Stimulated activated CD4-positive, alpha-beta T cell treated with anti-CD3 and anti-CD28 coated beads, Interleukin-12 subunit alpha, Interleukin-12 subunit beta, amount 100 ng/mL, for 48 hours (primary cell): ENCODE measurements around the gene ST6GALNAC3.
"Not testable (repeated sequence)": the region's sequence is repeated elsewhere in the genome, so short reads cannot be mapped to it uniquely, and the experiment has no call there.

Experiments used
- DNase-seq, 3 donors: peaks; one replicate each; pipeline ENCODE4 v3.0.0-alpha.2; 2020; ENCODE audit warnings: low read depth in 2 of 3, low spot score in 1 of 3

Gene ST6GALNAC3

DNA sequence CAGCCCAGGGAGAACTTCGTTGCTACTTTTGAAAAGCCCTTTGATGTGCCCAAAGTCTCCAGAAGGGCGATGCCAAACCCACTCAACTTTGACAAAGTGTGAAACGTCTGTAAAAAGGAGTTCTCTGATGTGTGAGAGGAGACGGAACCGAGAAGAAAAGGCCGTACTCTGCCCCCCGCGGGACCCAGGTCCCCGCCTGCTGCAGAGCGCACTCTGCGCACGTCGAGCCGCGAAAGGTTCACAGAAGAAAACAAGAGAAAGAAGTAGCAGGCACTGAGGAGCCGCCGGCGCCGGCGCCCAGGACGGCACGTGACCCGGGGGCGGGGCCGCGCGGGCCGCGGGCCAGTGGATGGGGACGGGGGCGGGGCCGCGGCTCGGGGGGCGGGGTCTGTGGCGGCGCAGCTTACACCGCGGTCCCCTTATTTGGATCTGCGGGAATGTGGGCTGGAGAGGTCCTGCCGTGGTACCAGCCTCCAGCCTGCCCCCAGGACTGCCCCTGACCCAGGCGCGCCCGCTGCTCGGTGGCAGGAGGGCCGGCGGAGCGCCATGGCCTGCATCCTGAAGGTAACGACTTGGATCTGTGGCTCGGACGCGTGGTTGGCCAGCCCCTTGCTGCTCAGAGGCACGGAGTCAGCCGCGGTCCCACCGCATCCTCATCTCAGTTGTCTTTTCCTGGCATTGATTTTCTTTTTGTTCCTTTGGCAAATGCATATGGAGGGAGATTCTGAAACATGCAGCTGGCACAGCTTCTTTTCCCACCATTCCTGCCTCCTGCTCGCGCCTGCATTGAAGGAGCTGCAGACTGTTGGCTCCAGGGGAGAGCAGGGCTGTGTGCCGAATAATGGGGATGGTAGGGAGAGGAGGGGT, at the start of gene ST6GALNAC3:
TSS of gene ST6GALNAC3 (plus strand) at position 426 of the 867 bp plus-strand sequence.
- peak; percentile 53 to 70 (median 57) for DNase-seq

DNA sequence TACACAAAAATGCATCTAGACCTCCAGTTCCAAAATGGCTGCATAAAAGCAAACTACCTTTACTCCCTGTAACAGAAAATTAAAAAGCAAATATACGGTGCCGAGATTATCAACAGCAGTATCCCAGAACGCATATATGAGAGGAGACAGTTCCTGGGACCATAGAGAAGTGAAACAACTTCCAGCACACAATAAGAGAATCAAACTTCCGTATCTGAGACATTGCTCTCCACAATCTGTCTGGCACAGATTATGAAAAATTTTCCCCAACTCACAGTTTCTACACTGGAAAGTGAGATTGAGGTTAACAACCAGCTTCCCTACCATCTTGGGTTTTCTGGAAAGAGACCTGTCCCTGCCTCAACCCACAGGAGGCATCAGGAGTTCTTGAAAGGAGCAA, 47.2 kb upstream of the ST6GALNAC3 start:
- DNase-seq, result no peak

DNA sequence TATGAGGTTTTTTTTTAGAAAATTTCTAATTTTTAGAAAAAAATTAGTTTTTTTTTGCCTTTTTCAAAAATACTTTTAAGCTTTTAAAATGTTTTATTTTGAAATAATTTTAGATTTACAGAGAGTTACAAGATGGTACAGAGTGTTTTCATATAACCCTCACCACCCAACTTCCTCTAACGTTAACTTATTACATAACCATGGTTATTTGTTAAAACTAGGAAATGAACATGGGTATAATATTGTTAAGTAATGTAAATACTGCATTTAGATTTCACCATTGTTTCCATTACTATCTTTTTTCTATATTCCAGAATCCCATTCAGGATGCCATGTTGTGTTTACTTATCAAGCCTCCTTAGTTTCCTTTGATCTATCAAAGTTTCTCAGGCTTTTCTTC, 45.2 kb upstream of the ST6GALNAC3 start:
- DNase-seq, result no peak

DNA sequence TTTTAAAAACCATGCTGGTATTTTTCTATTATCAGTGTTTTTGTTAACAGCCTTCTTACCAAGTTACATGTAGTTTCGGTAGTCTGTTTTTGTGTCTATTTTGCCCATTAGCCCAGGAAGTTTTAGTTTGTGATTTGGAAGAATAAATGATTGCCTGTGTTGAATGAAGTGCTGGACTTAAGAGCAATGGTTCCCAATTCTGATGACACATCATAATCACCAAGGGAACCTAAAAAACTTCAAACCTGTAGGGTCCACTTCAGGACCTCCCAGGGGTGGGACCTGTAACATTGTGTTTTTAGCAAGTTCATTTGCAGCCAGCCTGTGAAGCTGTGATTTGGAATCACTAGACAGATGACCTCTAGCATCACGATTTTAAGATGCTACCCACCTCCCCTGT, 43.0 kb upstream of the ST6GALNAC3 start:
- no peak for DNase-seq

DNA sequence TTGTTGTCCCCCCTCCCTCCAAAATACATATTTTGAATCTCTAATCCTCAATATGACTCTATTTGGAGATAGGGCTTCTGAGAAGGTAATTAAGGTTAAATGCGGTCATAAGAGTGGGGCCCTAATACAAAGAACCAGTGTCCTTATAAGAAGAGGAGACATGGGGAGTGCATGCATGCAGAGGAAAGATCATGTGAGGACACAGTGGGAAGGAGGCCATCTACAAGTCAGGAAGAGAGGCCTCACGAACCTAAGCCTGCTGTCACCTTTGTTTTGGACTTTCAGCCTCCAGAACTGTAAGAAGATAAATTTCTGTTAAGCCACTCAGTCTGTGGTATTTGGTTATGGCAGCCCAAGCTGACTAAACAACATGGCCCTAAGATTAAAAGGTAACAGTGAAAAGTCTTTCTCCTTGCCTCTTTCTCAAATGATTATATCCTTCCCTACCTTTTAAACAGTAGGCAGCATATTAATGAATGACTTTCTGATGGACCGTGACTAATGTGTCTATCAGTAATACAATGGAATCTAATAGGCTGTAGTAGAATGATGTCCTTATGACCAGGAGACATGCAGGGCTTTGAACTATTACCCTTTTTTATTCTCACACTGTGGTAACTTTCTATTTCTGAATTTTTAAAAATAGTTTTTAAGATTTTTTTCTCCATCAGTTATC, 40.6 kb upstream of the ST6GALNAC3 start:
- no peak for DNase-seq

DNA sequence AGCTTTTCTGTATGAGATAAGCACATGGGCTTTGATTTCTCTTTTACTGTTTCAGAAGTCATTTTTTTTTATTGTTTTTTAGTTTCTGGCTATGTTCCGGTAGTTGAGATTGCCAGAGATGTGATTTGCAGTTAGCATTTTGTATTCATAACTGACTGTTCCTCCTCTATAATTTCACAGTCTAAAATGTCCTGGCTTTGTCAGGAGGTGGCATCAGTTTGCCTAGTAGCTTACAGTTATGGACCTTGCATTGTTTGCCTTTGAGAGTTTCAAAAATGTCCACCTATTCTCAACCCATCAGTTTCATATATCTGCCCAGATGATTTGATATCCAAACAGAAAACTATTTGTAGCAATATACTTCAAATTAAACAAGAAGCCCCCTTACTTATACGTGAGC, 39.5 kb upstream of the ST6GALNAC3 start:
- no peak for DNase-seq

DNA sequence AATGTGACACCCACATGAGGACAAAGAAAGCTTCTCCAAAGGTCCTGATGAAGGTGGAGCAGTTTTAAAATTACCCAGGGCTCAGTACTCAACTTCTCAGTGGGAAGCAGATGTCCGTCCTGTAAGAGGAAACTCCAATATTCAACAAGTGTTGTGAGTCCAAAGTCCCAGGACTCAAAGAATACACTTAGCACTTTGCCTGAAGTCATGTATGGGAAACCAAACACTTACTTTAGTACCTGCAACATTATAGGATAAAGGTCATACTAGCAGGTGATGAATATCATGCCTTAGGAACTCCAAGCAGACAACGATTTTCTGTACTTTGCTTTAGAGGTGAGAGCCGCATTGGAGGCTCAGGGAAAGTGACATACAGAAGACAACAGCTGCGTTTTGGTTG, 37.2 kb upstream of the ST6GALNAC3 start:
- no peak for DNase-seq

DNA sequence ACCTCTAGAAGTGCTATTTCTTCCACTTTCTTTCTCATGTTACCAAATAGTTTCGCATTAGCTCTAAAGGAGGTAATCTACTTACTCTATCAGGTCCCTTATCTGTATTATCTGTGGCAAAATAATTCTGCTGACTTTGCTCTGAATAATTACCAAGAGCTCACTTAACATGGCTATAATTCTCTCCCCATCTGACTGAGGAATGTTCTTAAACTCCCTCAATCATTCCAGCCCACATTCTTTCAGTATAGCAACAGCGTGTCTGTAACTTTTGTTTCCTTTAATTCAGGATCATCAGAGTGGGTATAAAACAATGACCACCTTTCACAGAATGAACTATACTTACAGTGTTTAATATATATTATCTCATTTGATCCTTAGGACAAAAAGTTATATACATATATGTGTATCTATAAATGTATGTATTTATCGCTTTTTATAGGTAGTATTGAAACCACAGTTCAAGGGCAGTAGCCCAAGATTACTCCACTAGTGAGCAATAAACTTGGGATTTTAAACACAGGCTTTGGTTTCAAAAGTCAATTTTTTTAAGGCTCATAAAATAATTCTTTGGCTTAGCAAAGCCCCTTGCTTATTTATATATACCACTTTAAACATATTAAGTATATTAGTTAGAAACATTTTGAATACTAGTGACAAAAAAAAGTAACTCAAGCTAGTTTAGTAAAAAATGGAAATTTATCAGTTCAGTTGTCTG, 36.1 kb upstream of the ST6GALNAC3 start:
- DNase-seq, result no peak

DNA sequence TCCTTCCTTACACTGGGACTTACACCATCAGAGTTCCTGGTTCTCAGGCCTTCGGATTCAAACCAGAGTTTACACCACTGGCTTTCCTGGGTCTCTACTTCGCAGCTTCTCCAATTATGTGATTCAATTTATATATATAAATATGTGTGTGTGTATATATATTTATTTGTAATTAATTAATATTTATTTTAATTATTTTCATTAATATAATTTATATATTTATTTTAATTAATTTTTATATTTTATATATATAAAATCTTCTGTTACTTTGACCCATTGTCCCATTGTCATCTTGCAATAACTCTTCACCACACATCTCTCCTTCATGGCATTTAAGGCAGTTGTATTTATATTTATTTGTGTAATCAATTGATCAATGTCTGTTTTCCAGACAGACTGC, 28.4 kb upstream of the ST6GALNAC3 start:
- DNase-seq, result no peak

DNA sequence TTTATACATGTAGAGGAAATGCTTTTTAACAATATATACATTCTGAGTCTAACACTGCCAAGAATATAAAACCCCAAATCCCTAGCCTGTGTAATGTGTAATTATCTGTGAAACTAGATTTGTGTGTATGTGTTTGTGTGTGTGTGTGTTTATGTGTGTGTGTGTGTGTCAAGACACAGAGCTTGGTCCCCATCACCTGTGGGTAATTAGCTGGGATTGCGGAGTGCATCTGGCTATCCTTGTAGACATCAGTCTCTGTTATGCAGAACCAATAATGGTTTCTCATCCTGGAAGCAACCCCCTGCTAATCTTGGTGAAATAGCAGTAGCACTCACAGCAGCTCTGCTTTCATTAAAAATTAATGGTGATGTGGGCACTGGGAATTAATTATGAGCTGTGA, 26.3 kb upstream of the ST6GALNAC3 start:
- no peak for DNase-seq

DNA sequence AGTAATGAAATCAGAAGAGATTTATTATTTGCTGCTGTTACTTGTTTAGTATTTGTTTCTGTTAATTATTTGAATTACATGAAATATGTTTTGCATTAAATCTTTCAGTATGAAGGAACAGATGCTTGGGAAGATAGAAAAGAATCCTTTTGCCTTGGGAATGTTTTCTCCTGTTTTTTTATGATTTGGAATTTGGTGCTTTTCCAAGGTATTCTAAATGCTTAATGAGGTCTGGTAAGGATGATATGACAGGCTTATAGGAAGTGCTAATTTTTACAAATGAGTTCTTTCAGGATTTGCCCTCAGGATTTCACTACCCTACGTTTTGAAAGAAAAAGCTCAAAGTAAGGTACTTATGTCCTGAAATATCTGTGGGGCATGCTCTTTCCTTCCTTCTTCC, 25.6 kb upstream of the ST6GALNAC3 start:
- DNase-seq, result no peak

DNA sequence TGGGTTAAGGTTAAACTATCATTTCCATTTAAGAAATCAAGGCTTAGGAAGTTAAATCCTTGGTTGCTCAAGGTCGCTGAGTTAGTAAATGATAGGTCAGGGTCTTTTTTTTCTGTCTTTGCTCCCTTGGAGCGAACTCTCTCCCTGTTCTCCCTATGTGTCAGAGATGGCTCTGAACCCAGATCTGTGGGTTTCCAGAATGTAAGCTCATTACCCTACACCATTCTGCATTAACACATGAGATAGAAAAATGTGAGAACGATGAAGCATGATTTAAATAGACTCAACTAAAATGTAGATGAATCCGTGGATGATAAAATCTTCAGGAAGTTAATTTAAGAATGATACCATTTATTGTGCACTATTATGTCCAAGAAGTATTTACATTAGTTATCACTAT, 25.0 kb upstream of the ST6GALNAC3 start:
- DNase-seq, result no peak

DNA sequence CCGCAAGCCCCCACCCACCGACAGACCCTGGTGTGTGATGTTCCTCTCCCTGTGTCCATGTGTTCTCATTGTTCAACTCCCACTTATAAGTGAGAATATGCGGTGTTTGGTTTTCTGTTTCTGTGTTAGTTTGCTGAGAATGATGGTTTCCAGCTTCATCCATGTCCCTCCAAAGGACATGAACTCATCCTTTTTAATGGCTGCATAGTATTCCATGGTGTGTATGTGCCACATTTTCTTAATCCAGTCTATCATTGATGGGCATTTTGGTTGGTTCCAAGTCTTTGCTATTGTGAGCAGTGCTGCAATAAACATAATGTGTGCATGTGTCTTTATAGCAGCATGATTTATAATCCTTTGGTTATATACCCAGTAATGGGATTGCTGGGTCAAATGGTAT, 24.5 kb upstream of the ST6GALNAC3 start:
- DNase-seq, result not testable (repeated sequence)

DNA sequence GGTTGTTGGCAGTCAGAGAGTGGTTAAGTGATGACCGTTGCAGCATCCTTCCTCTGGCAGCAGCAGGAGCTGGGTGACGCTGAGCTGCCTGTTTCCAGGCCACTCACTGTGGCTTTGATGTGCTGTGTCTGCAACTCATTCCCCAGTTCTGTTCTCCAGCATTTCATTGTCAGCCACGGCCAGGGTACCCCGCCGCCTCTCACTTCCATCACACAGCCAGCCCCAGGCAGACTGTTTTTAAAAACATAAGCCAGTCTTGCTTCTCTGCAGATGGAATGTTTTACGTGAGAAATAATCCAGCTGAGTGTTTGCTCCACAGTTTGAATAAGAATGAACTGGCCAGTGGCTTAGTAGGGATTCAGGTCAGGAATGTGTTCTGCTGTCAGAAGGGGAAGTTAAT, 21.5 kb upstream of the ST6GALNAC3 start:
- DNase-seq, result no peak

DNA sequence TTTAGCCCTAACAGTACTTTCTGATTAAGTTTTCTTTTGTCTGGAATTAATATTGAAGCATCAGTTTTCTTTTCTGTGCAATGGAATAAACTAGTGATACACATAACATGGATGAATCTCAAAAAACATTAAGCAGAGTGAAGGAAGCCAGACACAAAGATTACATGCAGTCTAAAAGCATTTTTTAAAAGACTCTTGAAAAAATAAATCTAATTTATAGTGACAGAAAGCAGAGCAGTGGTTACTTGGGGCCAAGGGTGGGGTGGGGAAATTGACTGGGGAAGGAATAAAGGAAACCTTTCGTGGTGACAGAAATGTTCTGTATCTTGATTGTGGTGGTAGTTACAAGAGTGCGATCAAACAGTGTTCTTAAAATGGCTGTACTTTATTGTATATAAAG, 20.2 kb upstream of the ST6GALNAC3 start:
- DNase-seq, result no peak

DNA sequence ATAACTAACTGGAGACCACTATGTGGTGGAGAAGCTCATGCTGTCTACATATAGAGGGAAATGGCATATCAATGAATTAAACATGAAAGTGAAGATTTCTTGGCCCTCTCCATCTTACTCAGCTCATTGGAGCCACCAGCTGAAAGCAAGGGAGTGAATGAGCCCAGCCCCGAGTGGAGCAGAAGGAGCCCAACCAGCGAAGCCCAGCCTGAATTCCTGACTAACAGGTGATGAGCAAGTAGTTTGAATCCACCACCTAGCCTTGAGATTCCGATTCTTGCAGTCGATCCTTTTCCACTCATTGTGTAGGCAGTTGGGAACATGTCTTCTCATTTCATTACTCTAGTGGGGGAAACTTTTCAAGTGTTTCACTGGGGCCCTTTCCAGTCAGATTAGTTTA, 18.6 kb upstream of the ST6GALNAC3 start:
- DNase-seq, result no peak

DNA sequence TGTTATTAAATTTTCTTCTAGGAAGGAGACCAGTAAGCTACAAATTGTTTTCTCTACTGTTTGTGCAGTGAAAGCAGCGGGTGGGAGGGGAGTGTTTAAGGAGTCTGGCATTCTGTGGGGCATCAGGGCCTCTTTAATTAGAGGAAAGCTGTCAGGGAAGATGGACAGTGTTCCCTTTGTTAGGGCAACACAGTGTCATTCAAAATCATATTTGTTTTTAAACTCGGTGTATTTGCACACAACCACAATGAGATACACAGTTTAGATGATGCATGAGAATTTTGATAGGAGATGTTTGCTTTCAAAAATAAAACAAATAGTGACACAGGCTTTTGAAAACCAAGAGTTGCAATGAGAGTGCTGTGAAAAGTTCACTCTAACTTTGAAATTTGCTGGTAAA, 15.1 kb upstream of the ST6GALNAC3 start:
- no peak for DNase-seq

DNA sequence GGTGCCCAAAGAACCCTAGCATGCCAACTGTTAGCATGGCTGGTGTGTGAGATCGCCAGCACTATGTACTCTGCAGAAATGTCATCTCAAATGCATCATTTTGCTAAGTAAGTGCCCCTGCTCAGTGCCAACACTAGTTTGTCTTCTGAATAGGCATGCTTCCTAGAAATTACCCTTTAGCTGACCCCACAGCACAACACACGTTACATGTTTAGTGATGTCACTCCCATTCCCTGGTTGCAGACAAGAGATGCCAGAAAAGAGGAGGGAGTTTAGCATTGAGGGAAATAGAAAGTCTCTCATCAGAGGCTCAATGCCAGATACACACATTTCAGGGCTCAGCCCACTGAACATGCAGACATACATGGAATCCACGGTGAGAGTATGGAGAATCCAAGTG, 9.3 kb upstream of the ST6GALNAC3 start:
- DNase-seq, result no peak

DNA sequence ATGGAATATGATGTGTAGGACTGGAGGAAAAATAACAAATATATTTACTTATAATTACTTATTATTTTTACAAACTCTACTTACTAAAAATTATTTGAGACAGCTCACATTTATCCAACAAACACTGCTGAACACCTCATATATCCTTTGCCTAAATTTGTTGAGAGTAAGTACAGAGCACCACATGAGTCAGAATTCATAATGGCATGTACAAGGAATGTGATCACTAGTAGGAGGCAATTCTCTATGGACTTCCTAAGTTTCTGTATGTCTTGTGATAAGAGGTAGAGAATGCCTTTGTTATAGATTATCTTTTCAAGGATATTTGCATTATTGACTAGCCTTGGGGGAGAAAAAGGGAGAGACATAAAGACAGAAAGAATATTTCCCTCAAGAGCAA, 8.2 kb upstream of the ST6GALNAC3 start:
- no peak for DNase-seq

DNA sequence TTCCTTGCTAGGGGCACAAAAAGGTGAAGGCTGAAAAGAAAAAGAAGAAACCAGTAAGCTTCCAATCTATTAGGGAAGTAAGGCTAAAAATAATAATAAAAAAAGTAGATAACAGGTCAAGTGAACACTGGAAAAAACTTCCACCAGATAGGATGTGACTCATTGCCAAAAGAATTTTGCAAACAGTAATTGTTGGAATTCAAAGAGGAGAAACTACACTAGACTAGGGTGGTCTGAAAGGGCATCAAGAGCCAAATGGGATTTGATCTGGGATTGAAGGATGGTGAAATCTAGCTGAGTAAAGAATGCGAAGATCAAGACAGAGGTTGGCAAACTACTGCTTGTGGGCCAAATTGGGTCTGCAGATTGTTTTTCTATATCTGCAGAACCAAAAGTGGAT, 6.0 kb upstream of the ST6GALNAC3 start:
- DNase-seq, result no peak

DNA sequence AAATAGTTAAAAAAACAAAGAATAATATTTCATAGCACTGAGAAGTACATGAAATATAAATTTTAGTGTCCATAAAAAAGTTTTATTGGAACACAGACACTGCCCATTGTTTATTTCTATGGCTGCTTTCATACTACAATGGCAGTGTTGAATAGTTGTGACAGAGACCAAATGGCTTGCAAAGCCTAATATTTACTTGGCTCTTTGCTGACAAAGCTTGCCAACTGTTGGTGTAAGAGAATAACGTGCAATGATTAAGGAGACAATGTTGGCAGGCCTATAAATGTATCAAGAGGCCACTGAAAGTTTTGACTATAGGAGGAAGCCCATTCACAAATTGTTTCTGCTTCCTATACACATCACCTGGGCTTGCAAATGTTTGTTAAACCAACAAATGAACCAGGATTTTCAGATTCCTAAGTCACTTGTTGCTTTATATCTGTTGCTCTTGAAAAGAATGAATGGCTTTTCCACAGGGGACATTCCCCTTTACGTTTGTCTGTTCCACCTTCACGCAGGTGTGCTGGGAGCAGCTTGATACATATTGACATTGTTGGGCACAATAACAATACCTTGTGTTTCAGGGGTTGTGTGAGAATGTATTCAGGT, 5.5 kb upstream of the ST6GALNAC3 start:
- no peak for DNase-seq

DNA sequence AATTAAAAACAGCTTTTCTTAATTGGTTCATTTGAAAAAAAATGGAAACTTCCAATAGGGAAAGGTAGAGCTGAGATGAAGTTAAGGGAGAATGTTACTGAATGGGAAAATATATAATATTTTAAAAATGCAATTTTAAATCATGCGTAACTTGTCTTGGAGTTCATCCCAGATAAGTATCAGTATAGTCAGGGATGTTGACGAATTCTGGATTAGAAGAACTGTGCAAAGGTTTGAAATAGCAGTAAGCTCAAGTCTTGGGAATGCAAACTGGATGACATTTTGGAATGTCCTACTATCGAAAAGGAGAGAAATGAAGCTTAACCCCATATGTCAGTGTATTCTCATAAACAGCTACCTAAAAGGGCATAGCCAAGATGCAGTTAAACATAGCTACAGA, 4.0 kb upstream of the ST6GALNAC3 start:
- DNase-seq, result no peak
